NCI-H2081 (cell line): ENCODE results near the gene ICOSLG.
"Not testable (repeated sequence)": the region's sequence is repeated elsewhere in the genome, so short reads cannot be mapped to it uniquely, and the experiment has no call there.

Experiments used
- DNase-seq, 2 experiments: peaks; one replicate each; lab custom pipeline; 2025; lab: John Stamatoyannopoulos, UW

ICOSLG gene

GRCh38 chr21:44240842-44241241, at the start of gene ICOSLG:
TSS of gene ICOSLG (minus strand) at chr21:44240943. CDS start at chr21:44240817, 126 bp downstream.
- DNase-seq: not testable (repeated sequence)

- no peak for DNase-seq
These were observed 48.8 kb upstream of the ICOSLG start for GRCh38 chr21:44289381-44290010.

- no peak for DNase-seq
These were observed 47.7 kb upstream of the ICOSLG start for GRCh38 chr21:44288251-44289110.

- DNase-seq: no peak
These were observed 46.2 kb upstream of the ICOSLG start for GRCh38 chr21:44286716-44287632.

- no peak for DNase-seq
These were observed 45.5 kb upstream of the ICOSLG start for GRCh38 chr21:44286086-44286715.

GRCh38 chr21:44285138-44285992, 44.6 kb upstream of the ICOSLG start, which contains the start of gene AIRE:
TSS of gene AIRE (plus strand) at chr21:44285876. CDS start at chr21:44286007, 131 bp downstream.
- no peak for DNase-seq

GRCh38 chr21:44283948-44284347, 43.2 kb upstream of the ICOSLG start:
- DNase-seq: no peak

GRCh38 chr21:44283211-44283785, 42.6 kb upstream of the ICOSLG start:
- not testable (repeated sequence) for DNase-seq

GRCh38 chr21:44282370-44282769, 41.6 kb upstream of the ICOSLG start:
- no peak for DNase-seq

- DNase-seq: no peak
These were observed 41.1 kb upstream of the ICOSLG start for GRCh38 chr21:44281801-44282200.

GRCh38 chr21:44279354-44280260, 38.9 kb upstream of the ICOSLG start:
- DNase-seq: peak in 1 of 2 experiments; percentile 9

- DNase-seq: no peak
These were observed 34.3 kb upstream of the ICOSLG start for GRCh38 chr21:44275041-44275440.

- DNase-seq: no peak
These were observed 32.3 kb upstream of the ICOSLG start for GRCh38 chr21:44273046-44273445.

GRCh38 chr21:44272284-44272858, 31.6 kb upstream of the ICOSLG start:
- no peak for DNase-seq

GRCh38 chr21:44271558-44272283, 31.0 kb upstream of the ICOSLG start:
- peak in 1 of 2 experiments; percentile 19 for DNase-seq

- DNase-seq: no peak
These were observed 28.3 kb upstream of the ICOSLG start for GRCh38 chr21:44269090-44269489.

- DNase-seq: no peak
These were observed 27.0 kb upstream of the ICOSLG start for GRCh38 chr21:44267655-44268142.

GRCh38 chr21:44265734-44266270, 25.1 kb upstream of the ICOSLG start:
- no peak for DNase-seq
